NB4 (cell line): Measurements from ENCODE around the gene SLC2A9.

Source experiments
- POLR2A ChIP-seq: IDR thresholded peaks from 2 replicates; pipeline ENCODE4 v1.6.1; 2011; ENCODE audit warnings: mild to moderate bottlenecking; ENCODE audit not compliant: insufficient read length; ENCODE audit errors: extremely low read depth
- TF ChIP-seq, protein P1 (sequence below): IDR thresholded peaks from one replicate; pipeline ENCODE4 v1.5.1; 2012; ENCODE audit warnings: low read depth, low read length
- TF ChIP-seq, protein P2 (sequence below): IDR thresholded peaks from 2 replicates; pipeline ENCODE4 v1.6.1; 2011; ENCODE audit warnings: low read depth, low read length

DNA sequence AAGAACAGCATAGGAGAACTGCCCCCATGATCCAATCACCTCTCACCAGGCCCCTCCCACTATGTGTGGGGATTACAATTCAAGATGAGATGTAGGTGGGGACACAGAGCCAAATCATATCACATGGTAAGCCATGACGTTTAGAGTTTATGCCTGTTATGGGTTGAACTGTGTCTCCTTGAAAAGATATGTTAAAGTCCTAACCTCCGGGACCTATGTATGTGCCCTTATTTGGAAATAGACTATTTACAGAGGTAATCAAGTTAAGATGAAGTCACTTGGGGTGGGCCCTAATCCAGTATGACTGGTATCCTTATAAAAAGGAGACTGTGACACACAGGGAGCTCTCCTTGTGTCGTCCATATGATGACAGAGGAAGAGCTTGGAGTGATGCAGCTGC is 25.2 kb upstream of the SLC2A9 start:
- TF ChIP-seq, protein P1, sequence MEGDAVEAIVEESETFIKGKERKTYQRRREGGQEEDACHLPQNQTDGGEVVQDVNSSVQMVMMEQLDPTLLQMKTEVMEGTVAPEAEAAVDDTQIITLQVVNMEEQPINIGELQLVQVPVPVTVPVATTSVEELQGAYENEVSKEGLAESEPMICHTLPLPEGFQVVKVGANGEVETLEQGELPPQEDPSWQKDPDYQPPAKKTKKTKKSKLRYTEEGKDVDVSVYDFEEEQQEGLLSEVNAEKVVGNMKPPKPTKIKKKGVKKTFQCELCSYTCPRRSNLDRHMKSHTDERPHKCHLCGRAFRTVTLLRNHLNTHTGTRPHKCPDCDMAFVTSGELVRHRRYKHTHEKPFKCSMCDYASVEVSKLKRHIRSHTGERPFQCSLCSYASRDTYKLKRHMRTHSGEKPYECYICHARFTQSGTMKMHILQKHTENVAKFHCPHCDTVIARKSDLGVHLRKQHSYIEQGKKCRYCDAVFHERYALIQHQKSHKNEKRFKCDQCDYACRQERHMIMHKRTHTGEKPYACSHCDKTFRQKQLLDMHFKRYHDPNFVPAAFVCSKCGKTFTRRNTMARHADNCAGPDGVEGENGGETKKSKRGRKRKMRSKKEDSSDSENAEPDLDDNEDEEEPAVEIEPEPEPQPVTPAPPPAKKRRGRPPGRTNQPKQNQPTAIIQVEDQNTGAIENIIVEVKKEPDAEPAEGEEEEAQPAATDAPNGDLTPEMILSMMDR = no peak
- TF ChIP-seq POLR2A = no peak
- TF ChIP-seq, protein P2, sequence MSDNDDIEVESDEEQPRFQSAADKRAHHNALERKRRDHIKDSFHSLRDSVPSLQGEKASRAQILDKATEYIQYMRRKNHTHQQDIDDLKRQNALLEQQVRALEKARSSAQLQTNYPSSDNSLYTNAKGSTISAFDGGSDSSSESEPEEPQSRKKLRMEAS = no peak
